WTC11 (cell line): ENCODE results near the gene ARHGAP44. TPM values are rescaled to one million over a fixed set of nuclear protein-coding genes. Genes with fewer than 3 reads are reported as not detected.

Experiments used
- ATAC-seq: fragments of 200-7000 bp; cut with Tn5 transposase; 2 replicates; pipeline ENCODE4 v1.10.0; 2021; ENCODE audit warnings: mild to moderate bottlenecking, moderate library complexity
- CTCF ChIA-PET: fragments of 300-600 bp; sonication (Branson Sonifier 250); formaldehyde crosslinking; loops from one replicate; lab custom pipeline; 2021; ENCODE audit warnings: antibody characterized with exemption; lab: Charles Lee
- POLR2A ChIA-PET: fragments of 350-600 bp; sonication (Branson Sonifier 250); formaldehyde crosslinking; loops from one replicate; lab custom pipeline; 2021; ENCODE audit warnings: antibody characterized with exemption; lab: Charles Lee
- DNase-seq: peaks from one replicate; pipeline ENCODE4 v3.0.0; 2021; ENCODE audit warnings: low spot score
- H3K27ac Mint-ChIP-seq: 2 replicates; pipeline ENCODE4 v1.8.0; 2021; ENCODE audit warnings: mixed read lengths
- H3K27me3 Mint-ChIP-seq: 2 replicates; pipeline ENCODE4 v1.8.0; 2021; ENCODE audit warnings: low read depth, mild to moderate bottlenecking, moderate library complexity, mixed read lengths
- H3K36me3 Mint-ChIP-seq: 2 replicates; pipeline ENCODE4 v1.8.0; 2021; ENCODE audit warnings: mixed read lengths
- H3K4me1 Mint-ChIP-seq: 2 replicates; pipeline ENCODE4 v1.8.0; 2022; ENCODE audit warnings: mixed read lengths
- H3K4me3 Mint-ChIP-seq: 2 replicates; pipeline ENCODE4 v1.8.0; 2021; ENCODE audit warnings: mild to moderate bottlenecking, moderate library complexity, mixed read lengths
- H3K9me3 Mint-ChIP-seq: 2 replicates; pipeline ENCODE4 v1.8.0; 2021; ENCODE audit warnings: mixed read lengths
- AFF4 ChIP-seq: sonication (generic); formaldehyde crosslinking; IDR thresholded peaks from 2 replicates; pipeline ENCODE4 v1.8.1; 2023; ENCODE audit warnings: mild to moderate bottlenecking, missing genetic modification reagents, borderline replicate concordance
- ARID4B ChIP-seq: sonication (generic); formaldehyde crosslinking; IDR thresholded peaks from 2 replicates; pipeline ENCODE4 v1.8.0; 2023; ENCODE audit warnings: missing genetic modification reagents, mild to moderate bottlenecking, borderline replicate concordance
- ATF2 ChIP-seq: sonication (generic); formaldehyde crosslinking; IDR thresholded peaks from 2 replicates; pipeline ENCODE4 v1.8.1; 2022; ENCODE audit warnings: low read depth, missing genetic modification reagents, borderline replicate concordance
- CREB1 ChIP-seq: sonication (generic); formaldehyde crosslinking; IDR thresholded peaks from 2 replicates; pipeline ENCODE4 v1.8.0; 2023; ENCODE audit warnings: mild to moderate bottlenecking, missing genetic modification reagents
- CREM ChIP-seq: sonication (generic); formaldehyde crosslinking; IDR thresholded peaks from 2 replicates; pipeline ENCODE4 v1.8.1; 2022; ENCODE audit warnings: mild to moderate bottlenecking, missing genetic modification reagents, moderate library complexity
- FOXJ3 ChIP-seq: sonication (generic); formaldehyde crosslinking; IDR thresholded peaks from 2 replicates; pipeline ENCODE4 v1.9.0; 2021; ENCODE audit warnings: missing genetic modification reagents, mild to moderate bottlenecking, borderline replicate concordance
- FOXK1 ChIP-seq: sonication (generic); formaldehyde crosslinking; IDR thresholded peaks from 2 replicates; pipeline ENCODE4 v1.8.0; 2022; ENCODE audit warnings: mild to moderate bottlenecking, moderate library complexity, missing genetic modification reagents
- KAT7 ChIP-seq: sonication (generic); formaldehyde crosslinking; IDR thresholded peaks from 2 replicates; pipeline ENCODE4 v1.8.1; 2023; ENCODE audit warnings: missing genetic modification reagents, mild to moderate bottlenecking, borderline replicate concordance
- NFE2L1 ChIP-seq: sonication (generic); formaldehyde crosslinking; IDR thresholded peaks from 2 replicates; pipeline ENCODE4 v1.8.1; 2023; ENCODE audit warnings: missing genetic modification reagents
- NR2C2 ChIP-seq: sonication (generic); formaldehyde crosslinking; IDR thresholded peaks from 2 replicates; pipeline ENCODE4 v1.8.0; 2022; ENCODE audit warnings: mild to moderate bottlenecking, missing genetic modification reagents
- RORB ChIP-seq: fragments of 250-450 bp; sonication (Bioruptor Pico); IDR thresholded peaks from 2 replicates; pipeline ENCODE4 v1.9.0; 2021; ENCODE audit warnings: mild to moderate bottlenecking
- TCF7 ChIP-seq: sonication (generic); formaldehyde crosslinking; IDR thresholded peaks from 2 replicates; pipeline ENCODE4 v1.8.0; 2022; ENCODE audit warnings: mild to moderate bottlenecking, low read depth, missing genetic modification reagents, moderate library complexity
- ZMAT4 ChIP-seq: fragments of 250-450 bp; sonication (Bioruptor Pico); IDR thresholded peaks from 2 replicates; pipeline ENCODE4 v1.9.0; 2021; ENCODE audit warnings: mild to moderate bottlenecking
- ZNF219 ChIP-seq: sonication (generic); formaldehyde crosslinking; IDR thresholded peaks from 2 replicates; pipeline ENCODE4 v1.8.0; 2023; ENCODE audit warnings: missing genetic modification reagents, mild to moderate bottlenecking, borderline replicate concordance
- total RNA-seq: library from RNA; stranded (reverse); gene quantifications from 3 replicates; pipeline ENCODE4 v1.2.3, GENCODE V29; 2021
- TF ChIP-seq, protein P1 (sequence below): sonication (generic); formaldehyde crosslinking; IDR thresholded peaks from 2 replicates; pipeline ENCODE4 v1.8.1; 2023; ENCODE audit warnings: mild to moderate bottlenecking, moderate library complexity, missing genetic modification reagents
- TF ChIP-seq, protein P2 (sequence below): fragments of 250-450 bp; sonication (Bioruptor Pico); IDR thresholded peaks from 2 replicates; pipeline ENCODE4 v2.1.2; 2022; ENCODE audit warnings: mild to moderate bottlenecking, moderate library complexity

Gene ARHGAP44
- total RNA-seq, 1 experiment from 2014 or later, result 23.8 TPM

GRCh38 chr17:12896180-12896785 is 107.0 kb downstream of the ARHGAP44 start:
- ChIA-PET CTCF (interaction anchor here (1.0 to 1.1 kb wide), 2 partner anchors 135 to 351 kb away, joined by 3 to 4 read pairs; no protein-coding TSS in a partner anchor), POLR2A (no interaction called here)
- ATAC-seq, result peak; percentile 61; the same call in 1 of the 2 replicates
- TF ChIP-seq, protein P1, sequence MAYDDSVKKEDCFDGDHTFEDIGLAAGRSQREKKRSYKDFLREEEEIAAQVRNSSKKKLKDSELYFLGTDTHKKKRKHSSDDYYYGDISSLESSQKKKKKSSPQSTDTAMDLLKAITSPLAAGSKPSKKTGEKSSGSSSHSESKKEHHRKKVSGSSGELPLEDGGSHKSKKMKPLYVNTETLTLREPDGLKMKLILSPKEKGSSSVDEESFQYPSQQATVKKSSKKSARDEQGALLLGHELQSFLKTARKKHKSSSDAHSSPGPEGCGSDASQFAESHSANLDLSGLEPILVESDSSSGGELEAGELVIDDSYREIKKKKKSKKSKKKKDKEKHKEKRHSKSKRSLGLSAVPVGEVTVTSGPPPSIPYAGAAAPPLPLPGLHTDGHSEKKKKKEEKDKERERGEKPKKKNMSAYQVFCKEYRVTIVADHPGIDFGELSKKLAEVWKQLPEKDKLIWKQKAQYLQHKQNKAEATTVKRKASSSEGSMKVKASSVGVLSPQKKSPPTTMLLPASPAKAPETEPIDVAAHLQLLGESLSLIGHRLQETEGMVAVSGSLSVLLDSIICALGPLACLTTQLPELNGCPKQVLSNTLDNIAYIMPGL, result no peak
- TF ChIP-seq AFF4 (CRISPR knock-in tag) (no peak), RORB (CRISPR knock-in tag) (no peak), ZNF219 (no peak), ATF2 (no peak), ZMAT4 (CRISPR knock-in tag) (no peak), NFE2L1 (CRISPR knock-in tag) (no peak), CREB1 (no peak), KAT7 (CRISPR knock-in tag) (no peak), FOXK1 (no peak), NR2C2 (no peak), CREM (CRISPR knock-in tag) (no peak), ARID4B (CRISPR knock-in tag) (no peak), TCF7 (no peak), FOXJ3 (no peak)
- TF ChIP-seq, protein P2, sequence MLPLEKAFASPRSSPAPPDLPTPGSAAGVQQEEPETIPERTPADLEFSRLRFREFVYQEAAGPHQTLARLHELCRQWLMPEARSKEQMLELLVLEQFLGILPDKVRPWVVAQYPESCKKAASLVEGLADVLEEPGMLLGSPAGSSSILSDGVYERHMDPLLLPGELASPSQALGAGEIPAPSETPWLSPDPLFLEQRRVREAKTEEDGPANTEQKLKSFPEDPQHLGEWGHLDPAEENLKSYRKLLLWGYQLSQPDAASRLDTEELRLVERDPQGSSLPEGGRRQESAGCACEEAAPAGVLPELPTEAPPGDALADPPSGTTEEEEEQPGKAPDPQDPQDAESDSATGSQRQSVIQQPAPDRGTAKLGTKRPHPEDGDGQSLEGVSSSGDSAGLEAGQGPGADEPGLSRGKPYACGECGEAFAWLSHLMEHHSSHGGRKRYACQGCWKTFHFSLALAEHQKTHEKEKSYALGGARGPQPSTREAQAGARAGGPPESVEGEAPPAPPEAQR (CRISPR knock-in tag), result no peak
- DNase-seq, result no peak
- H3K36me3 Mint-ChIP-seq, result peaks cover 21% of the 10 kb centered on the region
- peaks cover 19% of the 10 kb centered on the region for H3K9me3 Mint-ChIP-seq
- H3K27me3 Mint-ChIP-seq, result no peaks in the 10 kb centered on the region; the same call in 1 of the 2 replicates
- no peak overlapping the region for H3K27ac Mint-ChIP-seq
- H3K4me3 Mint-ChIP-seq, result no peak overlapping the region
- H3K4me1 Mint-ChIP-seq, result peaks cover 28% of the 10 kb centered on the region
